Ishikawa (cell line): ENCODE measurements around the gene SCFD2.

Experiments used
- CEBPB ChIP-seq: IDR thresholded peaks from 2 replicates; pipeline ENCODE4 v1.6.1; 2012
- EGR1 ChIP-seq: IDR thresholded peaks from 2 replicates; pipeline ENCODE4 v1.6.1; 2012
- EP300 ChIP-seq: IDR thresholded peaks from 2 replicates; pipeline ENCODE4 v1.6.1; 2012; ENCODE audit warnings: borderline replicate concordance
- FOXM1 ChIP-seq: IDR thresholded peaks from 2 replicates; pipeline ENCODE4 v1.6.1; 2012; ENCODE audit warnings: low read depth, borderline replicate concordance
- RAD21 ChIP-seq: IDR thresholded peaks from 2 replicates; pipeline ENCODE4 v1.6.1; 2012; ENCODE audit warnings: low read depth
- TAF1 ChIP-seq: IDR thresholded peaks from 2 replicates; pipeline ENCODE4 v1.6.1; 2012; ENCODE audit warnings: low read depth, mild to moderate bottlenecking
- TCF12 ChIP-seq: IDR thresholded peaks from 2 replicates; pipeline ENCODE4 v1.6.1; 2012; ENCODE audit warnings: low read depth
- TEAD4 ChIP-seq: IDR thresholded peaks from 2 replicates; pipeline ENCODE4 v1.6.1; 2012
- ZBTB7A ChIP-seq: IDR thresholded peaks from 2 replicates; pipeline ENCODE4 v1.6.1; 2012; ENCODE audit warnings: low read depth
- TF ChIP-seq, protein P1 (sequence below): IDR thresholded peaks from 2 replicates; pipeline ENCODE4 v1.6.1; 2012
- TF ChIP-seq, protein P2 (sequence below): IDR thresholded peaks from 2 replicates; pipeline ENCODE4 v1.6.1; 2012

DNA sequence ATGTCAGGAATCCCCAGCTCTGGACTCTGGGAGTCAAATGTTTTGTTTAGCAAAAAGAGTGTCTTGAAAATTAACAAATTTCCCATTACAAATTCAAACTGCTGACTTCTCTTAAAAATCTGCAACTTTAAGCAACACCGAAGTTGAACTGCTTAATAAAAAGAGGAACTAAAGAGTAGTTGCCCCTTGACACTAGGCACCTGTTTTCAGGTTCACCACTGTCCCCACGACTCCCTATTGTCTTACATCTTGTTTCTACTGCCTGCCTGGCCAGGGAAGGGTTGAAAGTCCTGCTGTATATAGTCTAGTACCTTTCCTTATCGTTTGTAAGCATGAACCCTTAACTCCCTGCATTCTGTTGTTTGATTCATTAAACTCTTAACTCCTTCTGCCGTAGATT is 173.9 kb downstream of the SCFD2 start:
- TF ChIP-seq FOXM1 (no peak), ZBTB7A (no peak), CEBPB (no peak), EGR1 (no peak), TAF1 (no peak), EP300 (no peak), RAD21 (no peak), TCF12 (no peak), TEAD4 (no peak)
- TF ChIP-seq, protein P1, sequence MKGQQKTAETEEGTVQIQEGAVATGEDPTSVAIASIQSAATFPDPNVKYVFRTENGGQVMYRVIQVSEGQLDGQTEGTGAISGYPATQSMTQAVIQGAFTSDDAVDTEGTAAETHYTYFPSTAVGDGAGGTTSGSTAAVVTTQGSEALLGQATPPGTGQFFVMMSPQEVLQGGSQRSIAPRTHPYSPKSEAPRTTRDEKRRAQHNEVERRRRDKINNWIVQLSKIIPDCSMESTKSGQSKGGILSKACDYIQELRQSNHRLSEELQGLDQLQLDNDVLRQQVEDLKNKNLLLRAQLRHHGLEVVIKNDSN: no peak
- TF ChIP-seq, protein P2, sequence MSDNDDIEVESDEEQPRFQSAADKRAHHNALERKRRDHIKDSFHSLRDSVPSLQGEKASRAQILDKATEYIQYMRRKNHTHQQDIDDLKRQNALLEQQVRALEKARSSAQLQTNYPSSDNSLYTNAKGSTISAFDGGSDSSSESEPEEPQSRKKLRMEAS: no peak
